GM12872 (cell line): ENCODE data around the gene NUP188.

Experiments
- TF ChIP-seq, protein P1 (sequence below): IDR thresholded peaks from 3 replicates; pipeline ENCODE4 v1.5.1; 2011; ENCODE audit warnings: low read depth, mild to moderate bottlenecking, low read length, moderate library complexity; ENCODE audit not compliant: insufficient read depth

NUP188 gene

DNA sequence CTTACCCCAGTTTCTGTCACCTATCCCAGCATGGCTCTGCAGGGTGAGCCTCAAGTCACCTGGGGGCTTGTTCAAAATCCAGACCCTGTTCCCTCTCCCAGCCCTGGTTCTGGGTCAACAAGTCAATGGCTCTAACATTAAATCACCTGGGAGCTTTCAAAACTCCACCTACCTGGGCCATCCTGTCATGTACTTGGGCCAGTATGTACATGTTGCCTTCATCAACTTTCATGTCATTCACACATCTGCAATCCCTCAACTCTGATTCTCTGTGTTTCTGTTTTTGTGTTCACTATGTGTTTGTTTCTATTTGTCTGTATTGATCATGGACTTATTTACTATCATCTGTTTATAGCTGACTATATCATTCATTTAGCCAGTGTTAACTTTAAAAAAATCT, 82.7 kb downstream of the NUP188 start:
- TF ChIP-seq, protein P1, sequence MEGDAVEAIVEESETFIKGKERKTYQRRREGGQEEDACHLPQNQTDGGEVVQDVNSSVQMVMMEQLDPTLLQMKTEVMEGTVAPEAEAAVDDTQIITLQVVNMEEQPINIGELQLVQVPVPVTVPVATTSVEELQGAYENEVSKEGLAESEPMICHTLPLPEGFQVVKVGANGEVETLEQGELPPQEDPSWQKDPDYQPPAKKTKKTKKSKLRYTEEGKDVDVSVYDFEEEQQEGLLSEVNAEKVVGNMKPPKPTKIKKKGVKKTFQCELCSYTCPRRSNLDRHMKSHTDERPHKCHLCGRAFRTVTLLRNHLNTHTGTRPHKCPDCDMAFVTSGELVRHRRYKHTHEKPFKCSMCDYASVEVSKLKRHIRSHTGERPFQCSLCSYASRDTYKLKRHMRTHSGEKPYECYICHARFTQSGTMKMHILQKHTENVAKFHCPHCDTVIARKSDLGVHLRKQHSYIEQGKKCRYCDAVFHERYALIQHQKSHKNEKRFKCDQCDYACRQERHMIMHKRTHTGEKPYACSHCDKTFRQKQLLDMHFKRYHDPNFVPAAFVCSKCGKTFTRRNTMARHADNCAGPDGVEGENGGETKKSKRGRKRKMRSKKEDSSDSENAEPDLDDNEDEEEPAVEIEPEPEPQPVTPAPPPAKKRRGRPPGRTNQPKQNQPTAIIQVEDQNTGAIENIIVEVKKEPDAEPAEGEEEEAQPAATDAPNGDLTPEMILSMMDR: no peak

DNA sequence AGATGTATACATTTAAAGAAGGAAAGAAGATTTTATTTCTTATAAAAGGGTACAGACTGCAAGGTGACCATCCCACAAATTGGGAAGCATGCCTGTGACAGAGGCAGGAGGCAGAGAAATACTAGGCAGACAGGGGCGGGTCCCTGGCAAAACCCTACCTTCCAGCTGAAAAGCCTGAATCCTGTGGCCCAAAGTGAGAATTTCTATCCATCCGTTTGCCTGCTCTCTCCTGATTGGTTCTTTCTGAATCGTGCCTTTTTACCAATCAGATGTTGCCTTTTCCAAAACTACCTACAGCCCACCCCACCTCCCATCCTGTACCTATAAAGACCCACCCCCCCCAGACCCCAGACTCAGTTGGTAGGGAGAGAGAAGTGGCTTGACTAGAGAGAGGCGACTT, 84.0 kb downstream of the NUP188 start:
- TF ChIP-seq, protein P1: no peak

DNA sequence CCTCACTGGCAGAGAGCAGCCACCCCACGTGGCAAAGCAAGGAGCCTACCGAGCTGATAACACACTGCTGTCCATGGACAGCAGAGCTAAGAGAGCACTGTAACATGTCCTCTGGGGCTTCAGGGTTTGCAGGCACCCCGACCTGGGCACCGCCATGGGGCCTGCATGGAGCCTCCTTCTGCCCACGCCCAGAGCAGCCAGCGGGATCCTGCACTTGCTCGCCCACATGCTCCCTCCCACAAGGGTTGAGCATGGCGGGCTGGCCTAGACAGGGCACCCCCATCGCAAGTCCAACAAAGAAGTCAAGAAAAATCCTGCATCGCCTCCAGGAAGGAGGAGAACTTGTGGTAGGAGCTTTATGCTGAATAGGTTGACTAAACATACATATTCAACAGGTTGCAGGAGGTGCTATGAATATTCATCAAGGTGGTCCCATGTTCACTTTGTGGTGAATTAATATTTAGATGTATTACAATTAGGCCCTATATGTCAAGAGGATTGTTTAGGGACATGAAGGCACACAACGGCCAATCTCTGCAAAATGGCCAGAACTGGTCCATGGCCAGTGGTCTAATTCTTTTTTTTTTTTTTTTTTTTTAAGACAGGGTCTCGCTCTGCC, 85.2 kb downstream of the NUP188 start:
- TF ChIP-seq, protein P1: no peak

DNA sequence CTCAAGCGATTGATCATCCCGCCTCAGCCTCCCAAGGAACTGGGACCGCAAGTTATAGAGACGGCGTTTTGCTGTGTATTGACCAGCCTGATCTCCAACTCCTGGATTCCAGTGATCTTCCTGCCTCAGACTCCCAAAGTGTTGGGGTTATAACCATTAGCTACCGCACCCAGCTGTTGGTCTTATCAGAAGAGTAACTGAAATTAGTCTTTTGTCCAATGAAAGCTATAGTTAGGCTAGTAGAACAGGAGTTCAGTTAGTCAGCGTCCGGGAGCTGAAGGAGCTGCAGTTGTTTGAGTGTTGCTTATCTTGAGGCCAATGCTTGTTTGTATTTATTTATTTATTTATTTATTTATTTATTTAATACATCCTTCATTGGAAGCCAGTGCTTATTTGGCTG, 85.7 kb downstream of the NUP188 start:
- TF ChIP-seq, protein P1: no peak

DNA sequence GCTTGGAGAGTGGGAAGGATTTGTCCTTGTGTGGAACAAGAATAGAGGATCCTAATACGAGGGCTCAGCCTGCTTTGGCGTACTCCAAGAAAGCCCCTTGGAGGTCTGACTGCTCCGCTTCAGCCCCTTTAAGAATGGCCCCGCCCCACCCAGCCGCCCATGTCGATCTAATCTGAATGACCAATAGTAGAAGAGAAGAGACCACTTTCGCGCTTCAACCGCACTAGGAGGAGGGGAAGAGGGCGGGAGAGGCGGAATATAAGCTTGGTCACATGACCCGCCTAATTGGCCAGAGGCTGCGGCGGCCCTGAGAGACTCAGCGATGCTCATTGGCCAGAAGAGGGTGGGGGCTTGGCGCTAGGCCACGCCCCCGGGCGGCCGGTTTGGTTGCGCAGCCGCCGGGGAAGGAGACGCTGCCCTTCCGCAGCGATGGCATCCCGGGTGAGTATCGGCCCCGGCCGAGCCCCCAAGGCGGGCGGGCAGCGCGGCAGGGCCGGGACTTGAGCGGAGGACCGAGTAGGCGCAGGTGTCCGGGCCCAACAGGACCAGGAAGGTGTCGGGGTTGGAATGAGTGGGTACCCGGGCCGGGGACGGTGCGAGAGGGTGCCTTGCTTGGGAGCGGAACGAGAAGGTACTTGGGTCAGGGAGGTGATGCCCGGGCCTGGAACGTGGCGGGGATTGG, 88.9 kb downstream of the NUP188 start, which contains the start of gene MIGA2:
Gene MIGA2, plus strand, starts transcription at position 386 of the 682 bp plus-strand sequence. CDS start 3,969 bp downstream, outside the sequence.
- TF ChIP-seq, protein P1: no peak

DNA sequence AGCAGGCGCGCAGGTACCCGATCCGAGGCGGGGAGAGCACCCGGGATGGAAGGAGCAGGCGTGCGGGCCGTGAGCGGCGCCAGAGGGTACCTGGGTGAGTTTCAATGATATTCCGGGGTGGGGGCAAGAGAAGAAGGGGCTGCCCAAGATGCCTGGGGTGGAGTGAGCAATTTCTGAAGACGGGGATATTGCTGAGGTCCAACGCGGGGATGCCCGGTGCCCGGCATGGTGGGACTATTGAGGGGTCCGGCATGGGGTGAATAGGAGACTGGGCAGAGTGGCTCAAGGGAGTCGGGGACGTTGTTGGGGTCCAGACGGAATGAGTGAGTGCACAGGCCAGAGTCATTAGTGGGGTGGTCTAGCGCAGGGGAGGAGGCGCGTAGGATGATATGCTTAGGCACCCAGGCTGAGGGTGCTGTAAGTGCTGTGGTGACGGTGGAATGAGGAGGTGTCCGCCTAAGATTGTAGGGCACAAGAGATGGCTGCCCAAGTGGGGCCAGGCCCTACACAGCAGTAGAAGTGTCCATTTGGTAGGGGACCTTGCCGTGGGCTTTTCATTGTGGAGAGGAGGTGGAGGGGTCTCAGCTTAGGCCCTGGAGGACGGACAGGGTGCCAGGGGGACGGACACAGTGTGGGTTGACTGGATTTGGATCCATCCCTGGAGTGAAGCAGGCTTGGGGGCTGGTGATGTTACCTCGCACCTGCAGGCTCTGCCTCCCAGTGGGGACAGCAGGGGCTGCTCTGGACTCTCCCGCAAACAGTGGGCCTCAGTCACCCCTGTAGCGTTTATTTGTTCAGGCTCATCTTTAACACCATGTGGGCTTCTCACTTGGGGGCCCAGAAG, 89.6 kb downstream of the NUP188 start:
- TF ChIP-seq, protein P1: no peak

DNA sequence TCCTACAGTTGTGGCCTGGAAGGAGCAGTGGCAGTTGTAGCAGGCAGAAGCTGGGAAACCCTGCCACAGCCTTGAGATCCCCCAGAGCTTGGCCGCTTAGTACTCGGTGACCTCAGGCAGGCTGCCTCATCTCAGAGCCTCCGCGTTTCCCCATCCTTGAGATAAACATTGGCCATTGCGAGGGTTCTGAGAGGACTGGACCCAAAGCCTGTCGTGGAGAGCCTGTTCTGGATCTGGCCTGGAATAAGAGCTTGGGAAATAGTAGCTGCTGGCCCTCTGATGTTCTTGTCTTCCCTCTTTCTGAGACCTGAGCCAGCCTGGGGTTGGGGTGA, 90.2 kb downstream of the NUP188 start:
- TF ChIP-seq, protein P1: no peak
